SH-SY5Y (cell line): ENCODE results near the gene KRTAP19-5.

Experiments used
- GATA2 ChIP-seq: IDR thresholded peaks from 2 replicates; pipeline ENCODE4 v1.6.1; 2011; ENCODE audit warnings: mild to moderate bottlenecking, low read depth, low read length
- GATA3 ChIP-seq: IDR thresholded peaks from 2 replicates; pipeline ENCODE4 v1.6.1; 2011; ENCODE audit warnings: low read depth, mild to moderate bottlenecking, low read length, moderate library complexity

DNA sequence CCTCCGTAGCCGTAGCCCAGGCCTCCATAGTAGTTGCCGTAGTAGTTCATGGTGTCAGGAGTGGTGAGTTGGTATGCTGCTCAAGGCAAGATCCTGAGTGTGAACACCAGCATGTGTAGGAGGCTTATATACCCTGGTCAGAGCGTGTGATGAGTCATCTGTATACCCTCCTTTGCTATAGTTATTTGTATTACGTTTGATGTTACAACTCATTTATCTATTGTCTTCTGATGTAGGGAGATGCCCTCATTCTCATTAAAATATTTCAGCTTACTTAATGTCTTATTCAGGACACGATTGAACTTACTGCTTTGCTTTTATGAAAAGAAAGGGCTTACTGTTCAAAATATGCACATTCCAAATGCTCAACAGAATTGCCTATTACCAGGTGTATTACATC is at the start of gene KRTAP19-5:
- TF ChIP-seq GATA2, result no peak
- TF ChIP-seq GATA3, result no peak
